Measurements from ENCODE around the gene CYLD.

- TF ChIP-seq CTCF (conservative IDR thresholded peaks at IDR 0.05; ENCODE audit: low read depth in 2 of 2) (no peak), EZH2 (IDR thresholded peaks at IDR 0.05; ENCODE audit: low read depth, unreplicated experiment) (no peak), REST (IDR thresholded peaks at IDR 0.05; ENCODE audit: unreplicated experiment) (no peak), JUNB (IDR thresholded peaks at IDR 0.05; ENCODE audit: unreplicated experiment) (no peak), POLR2AphosphoS5 (IDR thresholded peaks at IDR 0.05; ENCODE audit: low read depth) (no peak), EZH2phosphoT487 (IDR thresholded peaks at IDR 0.05; ENCODE audit: unreplicated experiment) (no peak), ETS1 (IDR thresholded peaks at IDR 0.05) (no peak), ZNF331 (CRISPR knock-in tag; IDR thresholded peaks at IDR 0.05; ENCODE audit: low read depth) (no peak), STAT1 (IDR thresholded peaks at IDR 0.05; ENCODE audit: unreplicated experiment) (no peak), ZNF462 (CRISPR knock-in tag; IDR thresholded peaks at IDR 0.05) (no peak), CREB1 (CRISPR knock-in tag; IDR thresholded peaks at IDR 0.05; ENCODE audit: low read depth) (no peak), NANOG (IDR thresholded peaks at IDR 0.05; ENCODE audit: borderline replicate concordance) (no peak), ZNF114 (CRISPR knock-in tag; IDR thresholded peaks at IDR 0.05) (no peak)
Observed at GRCh38 chr16:50692999-50693781, 48.7 kb upstream of the CYLD start, which contains the start of gene NOD2.

All from GM23338 (cell line).